Activated CD4-positive, alpha-beta T cell treated with anti-CD3 and anti-CD28 coated beads for 36 hours (primary cell): ENCODE data around the gene GRIN1. TPM values are rescaled to one million over a fixed set of nuclear protein-coding genes. Genes with fewer than 3 reads are reported as not detected.

Experiments
- ATAC-seq: fragments of 200-7000 bp; cut with Tn5 transposase; one replicate; pipeline ENCODE4 v1.10.0; 2021; ENCODE audit warnings: mild to moderate bottlenecking, moderate library complexity
- CTCF ChIA-PET: fragments of 350-600 bp; sonication (Branson Sonifier 250); formaldehyde crosslinking; loops from one replicate; lab custom pipeline; 2021; ENCODE audit warnings: antibody characterized with exemption; lab: Charles Lee
- POLR2A ChIA-PET: fragments of 350-600 bp; sonication (Branson Sonifier 250); formaldehyde crosslinking; loops from one replicate; lab custom pipeline; 2021; ENCODE audit warnings: antibody characterized with exemption, inconsistent platforms; lab: Charles Lee
- DNase-seq: peaks from one replicate; pipeline ENCODE4 v3.0.0-alpha.2; 2020
- H3K27ac Mint-ChIP-seq: one replicate; pipeline ENCODE4 v1.8.0; 2021; ENCODE audit warnings: mixed read lengths
- H3K27me3 Mint-ChIP-seq: one replicate; pipeline ENCODE4 v1.8.0; 2021; ENCODE audit warnings: mixed read lengths
- H3K36me3 Mint-ChIP-seq: one replicate; pipeline ENCODE4 v1.8.0; 2021; ENCODE audit warnings: low read depth, mixed read lengths
- H3K4me1 Mint-ChIP-seq: one replicate; pipeline ENCODE4 v1.8.0; 2021; ENCODE audit warnings: mixed read lengths
- H3K4me3 Mint-ChIP-seq: one replicate; pipeline ENCODE4 v1.8.0; 2021; ENCODE audit warnings: mild to moderate bottlenecking, moderate library complexity, mixed read lengths
- H3K9me3 Mint-ChIP-seq: one replicate; pipeline ENCODE4 v1.8.0; 2021; ENCODE audit warnings: low read depth, mixed read lengths
- intact Hi-C, 2 experiments: fragments of 100-400 bp; cut with DNase I in 1 of 2; cut with micrococcal nuclease in 1 of 2; formaldehyde crosslinking; loops; one replicate each; pipeline versions ENCODE4 v1.14.2 to v1.15.1; 2022 to 2024; cut with DNase I, micrococcal nuclease
- total RNA-seq, 2 experiments: library from RNA; stranded (reverse); gene quantifications; one replicate each; pipeline ENCODE4 v1.2.3, GENCODE V29; 2021

GRIN1 gene
- total RNA-seq = under 1 TPM in 1 of 2 experiments, not detected in 1; 0.14 TPM

- Mint-ChIP-seq H3K36me3 (no peaks in the 10 kb centered on the region), H3K27ac (no peak within 1 kb of the TSS), H3K27me3 (peaks cover 45% of the 10 kb centered on the region), H3K4me1 (no peaks in the 10 kb centered on the region), H3K9me3 (no peaks in the 10 kb centered on the region), H3K4me3 (no peak within 1 kb of the TSS)
- DNase-seq (peak; percentile 54), ATAC-seq (peak; percentile 56)
- intact Hi-C loops = no loop called here
- ChIA-PET POLR2A (interaction anchor here (0.6 kb wide), 1 partner anchor 188 kb away, joined by 4 read pairs; no protein-coding TSS in a partner anchor), CTCF (interaction anchor here (1.8 kb wide), 1 partner anchor 11 kb away, joined by 4 read pairs; no protein-coding TSS in a partner anchor)
Measured at GRCh38 chr9:137138722-137139467, at the start of gene GRIN1. TSS of gene GRIN1 (plus strand) at chr9:137139154. CDS start at chr9:137139487, 333 bp downstream.

DNA sequence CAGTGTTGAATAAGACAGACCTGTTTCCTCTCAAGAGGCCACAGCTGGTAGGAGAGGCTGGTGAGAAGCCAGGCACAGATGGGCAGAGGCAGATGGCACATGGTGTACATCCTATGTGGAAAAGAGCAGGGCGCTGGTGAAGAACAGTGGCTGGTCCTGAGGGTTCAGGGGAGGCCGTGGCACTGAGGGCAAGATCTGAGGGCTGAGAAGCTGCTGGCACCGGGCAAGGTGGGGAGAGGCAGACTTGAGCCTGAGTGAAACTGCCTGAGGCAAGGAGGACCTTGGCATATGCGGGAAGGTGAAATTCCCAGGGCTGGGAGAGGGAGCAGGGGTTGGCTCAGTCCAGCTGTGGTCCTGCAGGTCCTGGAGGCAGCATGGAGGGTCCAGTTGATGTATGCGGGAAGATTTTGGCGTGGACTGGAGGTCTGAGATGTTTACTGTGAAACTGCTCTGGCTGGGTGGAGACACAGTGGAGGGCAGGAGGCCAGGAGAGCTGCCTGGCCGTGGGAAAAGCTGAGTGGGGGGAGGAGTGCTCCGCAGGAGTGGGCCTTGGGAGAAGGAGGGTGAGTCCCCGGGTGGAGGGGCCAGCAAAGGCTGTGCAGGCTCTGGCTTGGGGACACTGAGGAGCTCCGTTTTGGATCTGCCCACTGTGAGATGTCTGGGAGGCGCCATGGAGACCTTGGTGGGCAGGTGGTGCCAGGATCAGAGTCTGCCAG, 49.6 kb upstream of the GRIN1 start:
- no peak overlapping the region for H3K4me3 Mint-ChIP-seq
- ChIA-PET POLR2A (no interaction called here), CTCF (interaction anchor here (0.8 to 1.5 kb wide), 3 partner anchors 34 to 147 kb away, joined by 3 to 5 read pairs (median 4); no protein-coding TSS in a partner anchor)
- intact Hi-C loops = loop anchor here (5.0 kb wide), 2 partner anchors 38 to 1182 kb away; partner anchors contain the start of gene CAMSAP1 (in 1 of the 2)
- peaks cover 36% of the 10 kb centered on the region for H3K4me1 Mint-ChIP-seq
- no peaks in the 10 kb centered on the region for H3K9me3 Mint-ChIP-seq
- H3K27ac Mint-ChIP-seq = peak overlapping the region; percentile 17
- H3K36me3 Mint-ChIP-seq = peaks cover 10% of the 10 kb centered on the region
- DNase-seq = no peak
- no peak for ATAC-seq
- no peaks in the 10 kb centered on the region for H3K27me3 Mint-ChIP-seq

GRCh38 chr9:137095664-137096517, 43.1 kb upstream of the GRIN1 start:
- Mint-ChIP-seq H3K36me3 (peaks cover 22% of the 10 kb centered on the region), H3K9me3 (no peaks in the 10 kb centered on the region), H3K27ac (peak overlapping the region; percentile 91), H3K4me1 (peaks cover 17% of the 10 kb centered on the region), H3K4me3 (peak overlapping the region; percentile 70), H3K27me3 (no peaks in the 10 kb centered on the region)
- ChIA-PET CTCF (interaction anchor here (0.6 to 2.4 kb wide), 35 partner anchors 10 to 610 kb away, joined by 3 to 17 read pairs (median 4); partner anchors contain the start of genes FUT7, MAN1B1, NPDC1 and NRARP), POLR2A (interaction anchor here (0.6 to 1.7 kb wide), 15 partner anchors 9 to 556 kb away, joined by 3 to 16 read pairs (median 4); partner anchors contain the start of genes FUT7, MAN1B1, SAPCD2 and TOR4A)
- intact Hi-C loops = loop anchor here (1.0 to 2.0 kb wide), 3 partner anchors 9 to 19 kb away; partner anchors contain the start of gene DPP7 (in 2 of the 2)
- ATAC-seq = peak; percentile 98
- DNase-seq = peak; percentile 94

DNA sequence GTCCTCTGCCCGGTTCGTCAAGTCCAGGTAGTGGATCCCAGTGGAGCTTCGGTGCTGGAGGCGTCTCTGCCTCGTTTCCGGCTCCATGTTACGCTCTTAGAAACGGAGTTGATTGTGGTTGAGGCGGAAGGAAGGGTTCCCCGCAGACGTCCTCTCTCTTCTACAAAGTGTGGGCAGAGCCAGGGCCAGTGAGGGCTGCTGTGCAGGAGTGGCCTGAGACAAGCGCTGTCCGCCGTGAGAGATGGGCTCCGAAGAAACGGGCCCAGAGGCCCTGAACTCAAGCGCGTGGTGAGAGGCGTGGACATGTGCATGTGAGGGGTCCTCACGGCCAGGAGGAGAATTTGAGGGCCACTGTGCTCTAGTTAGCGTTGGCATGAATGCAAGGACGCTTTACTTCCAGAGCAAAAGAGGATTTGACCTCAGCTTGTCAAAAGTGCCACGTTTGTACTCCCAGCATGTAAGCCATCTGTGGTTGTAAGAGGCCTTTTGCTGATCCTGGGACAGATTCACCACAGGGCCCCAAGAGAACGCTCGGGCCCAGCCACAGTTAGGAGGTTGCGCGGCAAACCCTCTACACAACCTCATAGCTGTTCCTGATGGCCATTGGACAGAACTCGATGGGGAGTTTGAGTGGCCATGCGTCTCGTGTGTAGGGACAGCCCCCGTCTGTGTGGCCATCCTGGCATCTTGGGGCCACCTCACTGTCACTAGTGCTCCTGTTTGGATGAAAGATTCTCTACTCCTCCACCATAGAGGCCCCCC, 42.0 kb upstream of the GRIN1 start:
- no peak for DNase-seq
- no peak overlapping the region for H3K4me3 Mint-ChIP-seq
- peaks cover 17% of the 10 kb centered on the region for H3K4me1 Mint-ChIP-seq
- peaks cover 20% of the 10 kb centered on the region for H3K36me3 Mint-ChIP-seq
- intact Hi-C loops = loop anchor here in 1 of 2 experiments (1.0 kb wide), 1 partner anchor 17 kb away; the partner anchor contains the start of gene DPP7
- no peaks in the 10 kb centered on the region for H3K9me3 Mint-ChIP-seq
- ChIA-PET CTCF (interaction anchor here (0.9 to 2.4 kb wide), 4 partner anchors 17 to 140 kb away, joined by 3 to 10 read pairs (median 5); no protein-coding TSS in a partner anchor), POLR2A (interaction anchor here (0.6 to 1.7 kb wide), 3 partner anchors 10 to 51 kb away, joined by 3 to 16 read pairs (median 4); partner anchors contain the start of gene MAN1B1)
- H3K27ac Mint-ChIP-seq = peak overlapping the region; percentile 91
- ATAC-seq = no peak
- H3K27me3 Mint-ChIP-seq = no peaks in the 10 kb centered on the region

GRCh38 chr9:137097761-137098462, 41.0 kb upstream of the GRIN1 start:
- Mint-ChIP-seq H3K4me1 (peaks cover 17% of the 10 kb centered on the region), H3K27ac (no peak overlapping the region), H3K27me3 (no peaks in the 10 kb centered on the region), H3K36me3 (peaks cover 20% of the 10 kb centered on the region), H3K4me3 (no peak overlapping the region), H3K9me3 (no peaks in the 10 kb centered on the region)
- ATAC-seq (no peak), DNase-seq (no peak)
- intact Hi-C loops = no loop called here
- CTCF ChIA-PET = no interaction called here
- POLR2A ChIA-PET = no interaction called here

DNA sequence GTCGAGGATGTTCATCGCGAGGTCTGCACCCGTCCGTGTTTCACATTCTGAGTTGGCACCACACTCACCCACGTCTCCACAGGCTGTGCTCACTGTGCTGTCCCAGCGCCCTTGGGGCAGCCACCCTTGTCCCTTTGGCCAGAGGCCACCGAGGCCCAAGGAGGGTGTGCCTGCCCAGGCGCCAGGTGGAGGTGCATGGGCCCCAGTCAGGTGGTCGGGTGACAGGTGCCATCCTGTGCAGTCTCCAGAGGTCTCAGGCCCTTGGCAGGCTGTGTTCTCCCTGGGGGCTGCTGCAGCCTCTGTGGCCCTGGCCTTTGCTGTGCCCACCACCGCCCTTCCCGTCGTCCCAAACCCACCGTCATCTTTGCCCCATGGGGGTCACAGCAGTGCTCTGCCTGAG, 39.7 kb upstream of the GRIN1 start:
- peaks cover 17% of the 10 kb centered on the region for H3K4me1 Mint-ChIP-seq
- peaks cover 2% of the 10 kb centered on the region for H3K9me3 Mint-ChIP-seq
- no peak for DNase-seq
- intact Hi-C loops = no loop called here
- ATAC-seq = no peak
- H3K4me3 Mint-ChIP-seq = no peak overlapping the region
- no peaks in the 10 kb centered on the region for H3K27me3 Mint-ChIP-seq
- ChIA-PET POLR2A (no interaction called here), CTCF (no interaction called here)
- peaks cover 20% of the 10 kb centered on the region for H3K36me3 Mint-ChIP-seq
- H3K27ac Mint-ChIP-seq = no peak overlapping the region

DNA sequence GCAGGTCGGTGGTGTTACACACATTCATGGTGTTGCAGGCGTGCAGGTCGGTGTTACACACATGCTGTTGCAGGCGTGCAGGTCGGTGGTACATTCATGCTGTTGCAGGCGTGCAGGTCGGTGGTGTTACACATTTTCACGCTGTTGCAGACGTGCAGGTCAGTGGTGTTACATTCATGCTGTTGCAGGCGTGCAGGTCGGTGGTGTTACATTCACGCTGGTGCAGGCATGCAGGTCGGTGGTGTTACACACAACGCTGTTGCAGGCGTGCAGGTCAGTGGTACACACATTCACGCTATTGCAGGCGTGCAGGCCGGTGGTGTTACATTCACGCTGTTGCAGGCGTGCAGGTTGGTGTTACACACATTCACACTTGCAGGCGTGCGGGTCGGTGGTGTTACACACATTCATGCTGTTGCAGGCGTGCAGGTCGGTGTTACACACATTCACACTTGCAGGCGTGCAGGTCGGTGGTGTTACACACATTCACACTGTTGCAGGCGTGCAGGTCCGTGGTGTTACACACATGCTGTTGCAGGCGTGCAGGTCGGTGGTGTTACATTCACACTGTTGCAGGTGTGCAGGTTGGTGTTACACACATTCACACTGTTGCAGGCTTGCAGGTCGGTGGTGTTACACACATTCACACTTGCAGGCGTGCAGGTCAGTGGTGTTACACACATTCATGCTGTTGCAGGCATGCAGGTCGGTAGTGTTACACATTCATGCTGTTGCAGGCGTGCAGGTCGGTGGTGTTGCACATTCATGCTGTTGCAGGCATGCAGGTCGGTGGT, 35.6 kb upstream of the GRIN1 start:
- Mint-ChIP-seq H3K27me3 (no peaks in the 10 kb centered on the region), H3K36me3 (peaks cover 12% of the 10 kb centered on the region), H3K4me1 (no peaks in the 10 kb centered on the region), H3K9me3 (peaks cover 2% of the 10 kb centered on the region), H3K4me3 (no peak overlapping the region), H3K27ac (no peak overlapping the region)
- ChIA-PET POLR2A (no interaction called here), CTCF (no interaction called here)
- DNase-seq (no peak), ATAC-seq (no peak)
- intact Hi-C loops = no loop called here

DNA sequence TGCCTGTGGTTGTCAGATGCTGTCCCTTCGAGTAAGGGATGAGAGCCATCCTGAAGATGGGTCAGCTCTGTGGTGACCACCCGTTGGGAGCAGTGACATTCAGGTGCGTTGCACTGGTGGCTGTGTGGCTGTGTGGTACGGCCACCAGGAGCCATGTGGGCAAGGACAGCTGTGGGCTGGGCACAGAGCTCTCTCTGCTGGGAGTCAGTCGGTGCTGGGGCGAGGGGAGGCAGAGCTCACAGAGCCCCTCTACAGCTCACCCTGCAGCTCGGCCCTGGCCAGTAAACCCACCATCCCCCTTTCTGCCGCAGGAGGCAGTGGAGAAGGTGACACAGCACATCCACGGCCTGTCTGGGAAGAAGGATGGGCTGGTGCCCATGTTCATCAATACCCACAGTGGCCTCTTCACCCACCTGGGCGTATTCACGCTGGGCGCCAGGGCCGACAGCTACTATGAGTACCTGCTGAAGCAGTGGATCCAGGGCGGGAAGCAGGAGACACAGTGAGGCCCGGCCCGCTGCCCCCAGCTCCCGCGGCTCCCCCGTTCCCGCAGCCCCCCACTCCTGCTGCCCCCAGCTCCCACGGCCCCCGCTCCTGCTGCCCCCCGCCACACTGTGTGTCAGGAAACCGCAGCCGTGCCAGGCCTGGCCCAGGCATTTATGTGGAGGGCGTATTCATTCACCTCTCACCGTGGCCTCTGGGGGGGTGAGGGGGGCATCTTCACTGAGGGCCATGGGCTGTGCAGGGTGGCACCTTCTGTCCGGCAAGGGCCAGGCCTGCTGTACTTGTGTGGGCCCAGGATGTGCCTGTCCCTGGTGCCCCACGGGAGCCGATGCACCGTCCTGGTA, 32.9 kb upstream of the GRIN1 start:
- Mint-ChIP-seq H3K4me3 (no peak overlapping the region), H3K9me3 (peaks cover 2% of the 10 kb centered on the region), H3K36me3 (peaks cover 16% of the 10 kb centered on the region), H3K4me1 (no peaks in the 10 kb centered on the region), H3K27ac (no peak overlapping the region), H3K27me3 (no peaks in the 10 kb centered on the region)
- CTCF ChIA-PET = interaction anchor here (0.5 to 1.6 kb wide), 3 partner anchors 11 to 163 kb away, joined by 3 to 6 read pairs (median 3); partner anchors contain the start of gene SAPCD2
- no peak for ATAC-seq
- intact Hi-C loops = no loop called here
- POLR2A ChIA-PET = interaction anchor here (1.3 kb wide), 1 partner anchor 134 kb away, joined by 3 read pairs; no protein-coding TSS in a partner anchor
- DNase-seq = no peak
